Measurements from ENCODE around the gene GSK3B.

Gene GSK3B

GRCh38 chr3:119977353-119977752, 116.9 kb downstream of the GSK3B start:
- Histone ChIP-seq H3K79me1 (ENCODE audit: low read depth, low read length) (peaks cover 6% of the 10 kb centered on the region), H3K9ac (ENCODE audit: low read depth, low read length, poor library complexity) (no peak overlapping the region), H4K8ac (ENCODE audit: low read depth, low read length) (no peak overlapping the region), H3K4ac (ENCODE audit: low read length) (no peak overlapping the region), H2BK12ac (ENCODE audit: low read length) (no peak overlapping the region), H2AK5ac (ENCODE audit: low read depth, low read length) (no peak overlapping the region), H3K14ac (ENCODE audit: low read length) (no peak overlapping the region), H2BK120ac (ENCODE audit: low read depth, low read length) (no peak overlapping the region), H3K9me3 (replicated peaks in 1 of 2; ENCODE audit: control insufficient read depth in 2 of 2, insufficient read depth in 1 of 2, low read depth in 1 of 2, low read length in 2 of 2) (peaks cover 0 to 1% of the 10 kb centered on the region in 2 donors), H3K4me2 (ENCODE audit: insufficient read depth, low read length, poor library complexity, severe bottlenecking) (no peak overlapping the region), H4K91ac (ENCODE audit: low read depth, low read length, poor library complexity) (no peak overlapping the region), H3K23ac (ENCODE audit: low read depth, low read length, poor library complexity) (no peak overlapping the region), H3K4me3 (ENCODE audit: low read length in 2 of 2) (no peak overlapping the region), H3K27me3 (ENCODE audit: control insufficient read depth in 3 of 3, insufficient read depth in 3 of 3, low read depth in 1 of 3, low read length in 3 of 3) (no peaks in the 10 kb centered on the region), H2AFZ (ENCODE audit: low read length) (no peak overlapping the region), H2BK5ac (ENCODE audit: low read length) (no peak overlapping the region), H3K36me3 (replicated peaks in 1 of 2; ENCODE audit: control insufficient read depth in 2 of 2, insufficient read depth in 2 of 2, low read length in 2 of 2) (peaks cover 0 to 16% of the 10 kb centered on the region in 2 donors), H3K4me1 (ENCODE audit: control insufficient read depth in 2 of 2, insufficient read depth in 1 of 2, low read depth in 1 of 2, low read length in 2 of 2) (no peaks in the 10 kb centered on the region), H3K27ac (replicated peaks; ENCODE audit: low read length) (no peak overlapping the region), H2BK15ac (ENCODE audit: low read length) (no peak overlapping the region), H3K18ac (ENCODE audit: low read length) (no peak overlapping the region)
- WGBS, 2 donors (ENCODE audit: extremely low coverage in 2 of 2, insufficient read length in 2 of 2, insufficient replicate concordance in 1 of 2), result no CpG with 5 or more reads among the region's 1 CpG
- DNase-seq (ENCODE audit: low spot score), result no peak

DNA sequence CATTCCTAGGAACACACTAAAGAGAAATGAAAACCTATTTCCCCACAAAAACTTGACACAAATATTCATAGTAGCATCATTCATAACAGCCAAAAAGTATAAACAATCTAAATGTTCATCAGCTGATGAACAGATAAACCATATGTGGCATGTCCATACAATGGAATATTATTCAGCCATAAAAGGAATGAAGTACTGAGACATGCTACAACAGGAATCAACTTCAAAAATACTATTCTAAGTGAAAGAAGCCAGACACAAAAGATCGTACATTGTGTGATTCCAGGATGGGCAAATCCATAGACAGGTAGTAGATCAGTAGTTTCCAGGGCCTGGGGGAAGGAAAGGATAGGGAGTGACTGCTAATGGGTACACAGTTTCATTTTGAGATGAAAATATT, 118.0 kb downstream of the GSK3B start:
- no CpG with 5 or more reads among the region's 1 CpG for WGBS, 2 donors (ENCODE audit: extremely low coverage in 2 of 2, insufficient read length in 2 of 2, insufficient replicate concordance in 1 of 2)

DNA sequence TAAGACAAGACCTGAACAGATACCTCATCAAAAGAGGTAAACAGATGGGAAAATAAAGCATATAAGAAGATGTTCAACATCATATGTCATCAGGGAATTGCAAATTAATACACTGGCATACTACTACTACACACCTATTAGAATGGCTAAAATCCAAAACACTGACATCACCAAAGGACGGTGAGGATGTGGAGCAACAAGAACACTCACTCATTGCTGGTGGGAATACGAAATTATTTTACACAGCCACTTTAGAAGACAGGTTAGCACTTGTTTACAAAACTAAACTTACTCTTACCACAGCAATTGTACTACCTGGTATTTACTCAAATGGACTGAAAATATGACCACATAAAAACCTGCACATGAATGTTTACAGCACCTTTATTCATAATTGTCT, 119.6 kb downstream of the GSK3B start:
- Histone ChIP-seq H3K9me3 (replicated peaks in 1 of 2; ENCODE audit: control insufficient read depth in 2 of 2, insufficient read depth in 1 of 2, low read depth in 1 of 2, low read length in 2 of 2) (peaks cover 0 to 1% of the 10 kb centered on the region in 2 donors), H2BK15ac (ENCODE audit: low read length) (no peak overlapping the region), H3K4me1 (ENCODE audit: control insufficient read depth in 2 of 2, insufficient read depth in 1 of 2, low read depth in 1 of 2, low read length in 2 of 2) (no peaks in the 10 kb centered on the region), H3K18ac (ENCODE audit: low read length) (no peak overlapping the region), H3K36me3 (replicated peaks in 1 of 2; ENCODE audit: control insufficient read depth in 2 of 2, insufficient read depth in 2 of 2, low read length in 2 of 2) (peaks cover 0 to 9% of the 10 kb centered on the region in 2 donors), H3K4me3 (ENCODE audit: low read length in 2 of 2) (no peak overlapping the region), H3K4me2 (ENCODE audit: insufficient read depth, low read length, poor library complexity, severe bottlenecking) (no peak overlapping the region), H4K91ac (ENCODE audit: low read depth, low read length, poor library complexity) (no peak overlapping the region), H3K27ac (replicated peaks; ENCODE audit: low read length) (no peak overlapping the region), H3K79me1 (ENCODE audit: low read depth, low read length) (peaks cover 2% of the 10 kb centered on the region), H3K4ac (ENCODE audit: low read length) (no peak overlapping the region), H2BK12ac (ENCODE audit: low read length) (no peak overlapping the region), H4K8ac (ENCODE audit: low read depth, low read length) (no peak overlapping the region), H2AK5ac (ENCODE audit: low read depth, low read length) (no peak overlapping the region), H2BK120ac (ENCODE audit: low read depth, low read length) (no peak overlapping the region), H3K9ac (ENCODE audit: low read depth, low read length, poor library complexity) (no peak overlapping the region), H2AFZ (ENCODE audit: low read length) (no peak overlapping the region), H2BK5ac (ENCODE audit: low read length) (no peak overlapping the region), H3K23ac (ENCODE audit: low read depth, low read length, poor library complexity) (no peak overlapping the region), H3K14ac (ENCODE audit: low read length) (no peak overlapping the region), H3K27me3 (ENCODE audit: control insufficient read depth in 3 of 3, insufficient read depth in 3 of 3, low read depth in 1 of 3, low read length in 3 of 3) (no peaks in the 10 kb centered on the region)
- WGBS, 2 donors (ENCODE audit: extremely low coverage in 2 of 2, insufficient read length in 2 of 2, insufficient replicate concordance in 1 of 2), result no CpG with 5 or more reads among the region's 2 CpGs
- no peak for DNase-seq (ENCODE audit: low spot score)

More for the DNA sequence above, 118.0 kb downstream of the GSK3B start:
- H2BK120ac ChIP-seq (ENCODE audit: low read depth, low read length), result no peak overlapping the region
- H2BK15ac ChIP-seq (ENCODE audit: low read length), result no peak overlapping the region
- H2BK12ac ChIP-seq (ENCODE audit: low read length), result no peak overlapping the region
- H2AFZ ChIP-seq (ENCODE audit: low read length), result no peak overlapping the region
- peaks cover 0 to 1% of the 10 kb centered on the region in 2 donors for H3K9me3 ChIP-seq (replicated peaks in 1 of 2; ENCODE audit: control insufficient read depth in 2 of 2, insufficient read depth in 1 of 2, low read depth in 1 of 2, low read length in 2 of 2)
- H3K9ac ChIP-seq (ENCODE audit: low read depth, low read length, poor library complexity), result no peak overlapping the region
- H2BK5ac ChIP-seq (ENCODE audit: low read length), result no peak overlapping the region
- no peak overlapping the region for H3K4ac ChIP-seq (ENCODE audit: low read length)
- no peak overlapping the region for H4K8ac ChIP-seq (ENCODE audit: low read depth, low read length)
- no peaks in the 10 kb centered on the region for H3K4me1 ChIP-seq (ENCODE audit: control insufficient read depth in 2 of 2, insufficient read depth in 1 of 2, low read depth in 1 of 2, low read length in 2 of 2)
- H3K27me3 ChIP-seq (ENCODE audit: control insufficient read depth in 3 of 3, insufficient read depth in 3 of 3, low read depth in 1 of 3, low read length in 3 of 3), result no peaks in the 10 kb centered on the region
- peaks cover 0 to 8% of the 10 kb centered on the region in 2 donors for H3K36me3 ChIP-seq (replicated peaks in 1 of 2; ENCODE audit: control insufficient read depth in 2 of 2, insufficient read depth in 2 of 2, low read length in 2 of 2)
- peaks cover 4% of the 10 kb centered on the region for H3K79me1 ChIP-seq (ENCODE audit: low read depth, low read length)
- no peak overlapping the region for H2AK5ac ChIP-seq (ENCODE audit: low read depth, low read length)
- H3K23ac ChIP-seq (ENCODE audit: low read depth, low read length, poor library complexity), result no peak overlapping the region
- H3K14ac ChIP-seq (ENCODE audit: low read length), result no peak overlapping the region
- H3K4me3 ChIP-seq (ENCODE audit: low read length in 2 of 2), result no peak overlapping the region
- no peak overlapping the region for H3K27ac ChIP-seq (replicated peaks; ENCODE audit: low read length)
- H4K91ac ChIP-seq (ENCODE audit: low read depth, low read length, poor library complexity), result no peak overlapping the region
- DNase-seq (ENCODE audit: low spot score), result no peak
- no peak overlapping the region for H3K4me2 ChIP-seq (ENCODE audit: insufficient read depth, low read length, poor library complexity, severe bottlenecking)
- H3K18ac ChIP-seq (ENCODE audit: low read length), result no peak overlapping the region

DNA sequence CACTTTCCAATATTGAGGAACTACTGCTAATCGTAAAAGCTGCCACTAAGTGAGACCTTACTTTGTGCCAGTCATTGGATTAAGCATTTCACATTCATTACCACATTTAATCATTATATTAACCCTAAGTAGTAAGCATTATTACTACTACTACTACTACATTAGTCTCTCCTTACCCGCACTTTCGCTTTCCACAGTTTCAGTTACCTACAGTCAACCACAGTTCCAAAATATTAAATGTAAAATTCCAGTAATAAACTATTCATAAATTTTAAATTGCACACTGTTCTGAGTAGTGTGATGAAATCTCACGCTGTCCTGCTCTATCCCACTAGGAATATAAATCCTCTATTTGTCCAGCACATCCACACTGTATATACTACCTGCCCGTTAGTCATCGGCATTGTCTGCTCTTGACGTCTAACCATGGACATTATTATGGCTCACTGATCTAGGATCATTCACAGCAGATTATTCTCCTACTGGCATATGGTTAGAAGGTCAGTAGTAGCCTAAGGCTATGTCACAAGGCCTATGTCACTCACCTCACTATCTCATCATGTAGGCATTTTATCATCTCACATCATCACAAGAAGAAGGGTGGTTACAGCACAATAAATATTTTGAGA, 121.1 kb downstream of the GSK3B start:
- no peak overlapping the region for H3K9ac ChIP-seq (ENCODE audit: low read depth, low read length, poor library complexity)
- no peak overlapping the region for H4K91ac ChIP-seq (ENCODE audit: low read depth, low read length, poor library complexity)
- no peak overlapping the region for H4K8ac ChIP-seq (ENCODE audit: low read depth, low read length)
- no peaks in the 10 kb centered on the region for H3K4me1 ChIP-seq (ENCODE audit: control insufficient read depth in 2 of 2, insufficient read depth in 1 of 2, low read depth in 1 of 2, low read length in 2 of 2)
- H2BK5ac ChIP-seq (ENCODE audit: low read length), result no peak overlapping the region
- H3K4me3 ChIP-seq (ENCODE audit: low read length in 2 of 2), result no peak overlapping the region
- no peak overlapping the region for H3K18ac ChIP-seq (ENCODE audit: low read length)
- no peak overlapping the region for H2AK5ac ChIP-seq (ENCODE audit: low read depth, low read length)
- H3K9me3 ChIP-seq (replicated peaks in 1 of 2; ENCODE audit: control insufficient read depth in 2 of 2, insufficient read depth in 1 of 2, low read depth in 1 of 2, low read length in 2 of 2), result no peaks in the 10 kb centered on the region
- H2BK15ac ChIP-seq (ENCODE audit: low read length), result no peak overlapping the region
- 100% methylated on average over 2 of the region's 7 CpGs; no CpG with 5 or more reads in 1 of the 2 donors for WGBS, 2 donors (ENCODE audit: extremely low coverage in 2 of 2, insufficient read length in 2 of 2, insufficient replicate concordance in 1 of 2)
- no peak overlapping the region for H2BK12ac ChIP-seq (ENCODE audit: low read length)
- H3K4ac ChIP-seq (ENCODE audit: low read length), result no peak overlapping the region
- no peak overlapping the region for H3K14ac ChIP-seq (ENCODE audit: low read length)
- H3K23ac ChIP-seq (ENCODE audit: low read depth, low read length, poor library complexity), result no peak overlapping the region
- H3K36me3 ChIP-seq (replicated peaks in 1 of 2; ENCODE audit: control insufficient read depth in 2 of 2, insufficient read depth in 2 of 2, low read length in 2 of 2), result peaks cover 0 to 3% of the 10 kb centered on the region in 2 donors
- H3K27me3 ChIP-seq (ENCODE audit: control insufficient read depth in 3 of 3, insufficient read depth in 3 of 3, low read depth in 1 of 3, low read length in 3 of 3), result no peaks in the 10 kb centered on the region
- no peak overlapping the region for H2AFZ ChIP-seq (ENCODE audit: low read length)
- H3K79me1 ChIP-seq (ENCODE audit: low read depth, low read length), result peaks cover 2% of the 10 kb centered on the region
- no peak overlapping the region for H2BK120ac ChIP-seq (ENCODE audit: low read depth, low read length)
- no peak overlapping the region for H3K4me2 ChIP-seq (ENCODE audit: insufficient read depth, low read length, poor library complexity, severe bottlenecking)
- no peak for DNase-seq (ENCODE audit: low spot score)
- no peak overlapping the region for H3K27ac ChIP-seq (replicated peaks; ENCODE audit: low read length)
